CD4-positive, alpha-beta T cell treated with Interleukin-1 beta for 1 hour (primary cell): ENCODE results near the gene FNIP1.
"Not testable (repeated sequence)": the region's sequence is repeated elsewhere in the genome, so short reads cannot be mapped to it uniquely, and the experiment has no call there.

Source experiments
- DNase-seq, 2 donors: peaks; one replicate each; pipeline ENCODE4 v3.0.0-alpha.2; 2020 to 2022

FNIP1 gene

GRCh38 chr5:131595088-131596033 is 201.5 kb downstream of the FNIP1 start:
- peak in 1 of 2 donors; percentile 42 for DNase-seq

- no peak for DNase-seq
Measured at GRCh38 chr5:131593921-131594320, 202.9 kb downstream of the FNIP1 start.

- not testable (repeated sequence) for DNase-seq
Measured at GRCh38 chr5:131593436-131593835, 203.4 kb downstream of the FNIP1 start.
